Measurements from ENCODE around the gene RAX2. TPM values are rescaled to one million over a fixed set of nuclear protein-coding genes. Genes with fewer than 3 reads are reported as not detected.

Gene RAX2
- total RNA-seq, 1 experiment from 2014 or later, result not detected

GRCh38 chr19:3782903-3783302 is 10.9 kb upstream of the RAX2 start:
- intact Hi-C loops (cut with micrococcal nuclease; ENCODE audit: unreplicated experiment), result no loop called here
- no peak for TF ChIP-seq CTCF (IDR thresholded peaks at IDR 0.05; ENCODE audit: unreplicated experiment)
- no TSS peak for BruUV-seq (replicated peaks)
- Mint-ChIP-seq H3K4me3 (ENCODE audit: low read depth, unreplicated experiment) (no peak overlapping the region), H3K36me3 (ENCODE audit: insufficient read depth, unreplicated experiment) (no peaks in the 10 kb centered on the region), H3K27ac (ENCODE audit: unreplicated experiment) (no peak overlapping the region), H3K27me3 (ENCODE audit: unreplicated experiment) (peaks cover 14% of the 10 kb centered on the region), H3K9me3 (ENCODE audit: low read depth, unreplicated experiment) (peaks cover 7% of the 10 kb centered on the region), H3K4me1 (ENCODE audit: low read depth, unreplicated experiment) (no peaks in the 10 kb centered on the region)
- CTCF ChIA-PET, result no interaction called here
- no peak for DNase-seq

- intact Hi-C loops (cut with micrococcal nuclease; ENCODE audit: unreplicated experiment), result no loop called here
- no peak overlapping the region for H3K4me3 Mint-ChIP-seq (ENCODE audit: low read depth, unreplicated experiment)
- no peak overlapping the region for H3K27ac Mint-ChIP-seq (ENCODE audit: unreplicated experiment)
- peaks cover 14% of the 10 kb centered on the region for H3K27me3 Mint-ChIP-seq (ENCODE audit: unreplicated experiment)
- no TSS peak for BruUV-seq (replicated peaks)
- no peaks in the 10 kb centered on the region for H3K4me1 Mint-ChIP-seq (ENCODE audit: low read depth, unreplicated experiment)
- no peaks in the 10 kb centered on the region for H3K36me3 Mint-ChIP-seq (ENCODE audit: insufficient read depth, unreplicated experiment)
- TF ChIP-seq CTCF (IDR thresholded peaks at IDR 0.05; ENCODE audit: unreplicated experiment), result no peak
- CTCF ChIA-PET, result no interaction called here
- H3K9me3 Mint-ChIP-seq (ENCODE audit: low read depth, unreplicated experiment), result peaks cover 7% of the 10 kb centered on the region
- no peak for DNase-seq
Observed at GRCh38 chr19:3782330-3782729, 10.3 kb upstream of the RAX2 start.

GRCh38 chr19:3781603-3782002 is 9.6 kb upstream of the RAX2 start:
- BruUV-seq (replicated peaks), result no TSS peak
- Mint-ChIP-seq H3K27me3 (ENCODE audit: unreplicated experiment) (peaks cover 18% of the 10 kb centered on the region), H3K36me3 (ENCODE audit: insufficient read depth, unreplicated experiment) (no peaks in the 10 kb centered on the region), H3K4me3 (ENCODE audit: low read depth, unreplicated experiment) (no peak overlapping the region), H3K9me3 (ENCODE audit: low read depth, unreplicated experiment) (peaks cover 7% of the 10 kb centered on the region), H3K27ac (ENCODE audit: unreplicated experiment) (no peak overlapping the region), H3K4me1 (ENCODE audit: low read depth, unreplicated experiment) (no peaks in the 10 kb centered on the region)
- TF ChIP-seq CTCF (IDR thresholded peaks at IDR 0.05; ENCODE audit: unreplicated experiment), result no peak
- CTCF ChIA-PET, result no interaction called here
- intact Hi-C loops (cut with micrococcal nuclease; ENCODE audit: unreplicated experiment), result no loop called here
- no peak for DNase-seq

- no peak for TF ChIP-seq CTCF (IDR thresholded peaks at IDR 0.05; ENCODE audit: unreplicated experiment)
- no peak for DNase-seq
- H3K4me1 Mint-ChIP-seq (ENCODE audit: low read depth, unreplicated experiment), result no peaks in the 10 kb centered on the region
- H3K27ac Mint-ChIP-seq (ENCODE audit: unreplicated experiment), result no peak overlapping the region
- no peaks in the 10 kb centered on the region for H3K36me3 Mint-ChIP-seq (ENCODE audit: insufficient read depth, unreplicated experiment)
- no TSS peak for BruUV-seq (replicated peaks)
- H3K9me3 Mint-ChIP-seq (ENCODE audit: low read depth, unreplicated experiment), result peaks cover 7% of the 10 kb centered on the region
- peaks cover 26% of the 10 kb centered on the region for H3K27me3 Mint-ChIP-seq (ENCODE audit: unreplicated experiment)
- no peak overlapping the region for H3K4me3 Mint-ChIP-seq (ENCODE audit: low read depth, unreplicated experiment)
- intact Hi-C loops (cut with micrococcal nuclease; ENCODE audit: unreplicated experiment), result no loop called here
- CTCF ChIA-PET, result no interaction called here
Observed at GRCh38 chr19:3780786-3781304, 8.8 kb upstream of the RAX2 start.
